B cell (primary cell): ENCODE results near the gene DNASE2. TPM values are rescaled to one million over a fixed set of nuclear protein-coding genes. Genes with fewer than 3 reads are reported as not detected.

Source experiments
- ATAC-seq: fragments of 200-7000 bp; cut with Tn5 transposase; one replicate; pipeline ENCODE4 v1.10.0; 2021; ENCODE audit warnings: low read depth, mild to moderate bottlenecking, moderate number of reproducible peaks, moderate library complexity
- CTCF ChIA-PET: fragments of 350-600 bp; sonication (Branson Sonifier 250); formaldehyde crosslinking; loops from one replicate; lab custom pipeline; 2021; ENCODE audit warnings: antibody characterized with exemption, inconsistent platforms; lab: Charles Lee
- POLR2A ChIA-PET: fragments of 350-600 bp; sonication (Branson Sonifier 250); formaldehyde crosslinking; loops from one replicate; lab custom pipeline; 2021; ENCODE audit warnings: antibody characterized with exemption; lab: Charles Lee
- DNase-seq: peaks from one replicate; pipeline ENCODE4 v3.0.0; 2013
- H2AFZ ChIP-seq: 2 replicates; pipeline ENCODE4 v1.6.1; 2012; ENCODE audit warnings: mild to moderate bottlenecking, low read depth, low read length; ENCODE audit not compliant: insufficient read depth, poor library complexity, severe bottlenecking
- H3K27ac ChIP-seq, 2 donors: 1 replicate in 1 of 2; 2 replicates in 1 of 2; pipeline ENCODE4 v1.5.1; 2012 to 2013; ENCODE audit warnings: low read length in 2 of 2, mild to moderate bottlenecking in 2 of 2, moderate library complexity in 1 of 2
- H3K27me3 ChIP-seq, 4 experiments: fragments of 200-600 bp in 1 of 4; sonication (generic) in 1 of 4; replicated peaks in 1 of 4; 1 replicate in 2 of 4; 2 replicates in 2 of 4; pipeline versions ENCODE4 v1.6.1 to v1.7.0; 2013 to 2016; ENCODE audit warnings: low read length in 3 of 4, mild to moderate bottlenecking in 2 of 4, mixed read lengths in 1 of 4, moderate library complexity in 1 of 4; ENCODE audit not compliant: insufficient read depth in 4 of 4, control insufficient read depth in 3 of 4; ENCODE audit errors: control extremely low read depth in 1 of 4
- H3K36me3 ChIP-seq, 2 experiments: replicated peaks in 1 of 2; 1 replicate in 1 of 2; 2 replicates in 1 of 2; pipeline versions ENCODE4 v1.6.1 to v1.7.1; 2013; ENCODE audit warnings: low read length in 1 of 2; ENCODE audit not compliant: insufficient read depth in 2 of 2, control insufficient read depth in 1 of 2; ENCODE audit errors: control extremely low read depth in 1 of 2, extremely low read depth in 1 of 2
- H3K4me1 ChIP-seq, 2 donors: fragments of 200-600 bp in 1 of 2; sonication (generic) in 1 of 2; 1 replicate in 1 of 2; 2 replicates in 1 of 2; pipeline versions ENCODE4 v1.5.1 to v1.6.1; 2013 to 2017; ENCODE audit warnings: low read length in 2 of 2; ENCODE audit not compliant: control insufficient read depth in 2 of 2, insufficient read depth in 2 of 2
- H3K4me2 ChIP-seq: replicated peaks from 2 replicates; pipeline ENCODE3; 2012; ENCODE audit warnings: mild to moderate bottlenecking, low read depth, low read length; ENCODE audit not compliant: poor library complexity, severe bottlenecking
- H3K4me3 ChIP-seq, 5 experiments: fragments of 200-600 bp in 1 of 5; sonication (generic) in 1 of 5; 1 replicate in 3 of 5; 2 replicates in 2 of 5; pipeline versions ENCODE4 v1.5.1 to v1.7.0; 2011 to 2016; ENCODE audit warnings: low read length in 4 of 5, mild to moderate bottlenecking in 4 of 5, low read depth in 2 of 5, control low read depth in 1 of 5, moderate library complexity in 1 of 5; ENCODE audit not compliant: insufficient read depth in 1 of 5; ENCODE audit errors: control extremely low read depth in 1 of 5, extremely low read depth in 1 of 5
- H3K79me2 ChIP-seq: fragments of 200-600 bp; sonication (generic); one replicate; pipeline ENCODE4 v1.6.0; 2016; ENCODE audit warnings: low read length; ENCODE audit not compliant: control insufficient read depth, insufficient read depth
- H3K9ac ChIP-seq: fragments of 200-600 bp; sonication (generic); 2 replicates; pipeline ENCODE4 v1.6.1; 2017; ENCODE audit warnings: mild to moderate bottlenecking, low read length, moderate library complexity
- H3K9me3 ChIP-seq, 3 donors: one replicate each; pipeline versions ENCODE4 v1.6.1 to v1.7.1; 2013; ENCODE audit warnings: low read length in 2 of 3; ENCODE audit not compliant: control insufficient read depth in 2 of 3, insufficient read depth in 1 of 3; ENCODE audit errors: control extremely low read depth in 1 of 3
- H4K20me1 ChIP-seq: 2 replicates; pipeline ENCODE4 v1.6.0; 2012; ENCODE audit warnings: mild to moderate bottlenecking, low read length; ENCODE audit not compliant: insufficient read depth, control insufficient read depth, poor library complexity, severe bottlenecking
- H3K27ac Mint-ChIP-seq: one replicate; pipeline ENCODE4 v1.8.0; 2021; ENCODE audit warnings: mixed read lengths
- H3K27me3 Mint-ChIP-seq: one replicate; pipeline ENCODE4 v1.8.0; 2021; ENCODE audit warnings: mixed read lengths
- H3K4me1 Mint-ChIP-seq: one replicate; pipeline ENCODE4 v1.8.0; 2021; ENCODE audit warnings: mixed read lengths
- H3K4me3 Mint-ChIP-seq: one replicate; pipeline ENCODE4 v1.8.0; 2021; ENCODE audit warnings: mixed read lengths
- H3K9me3 Mint-ChIP-seq: one replicate; pipeline ENCODE4 v1.8.0; 2022; ENCODE audit warnings: mixed read lengths; ENCODE audit not compliant: insufficient read depth
- EZH2 ChIP-seq: IDR thresholded peaks from 2 replicates; pipeline ENCODE4 v1.6.1; 2012; ENCODE audit warnings: borderline replicate concordance, low read depth, mild to moderate bottlenecking, moderate library complexity, low read length; ENCODE audit not compliant: insufficient read depth, poor library complexity, severe bottlenecking
- WGBS: methylation state at CpG from one replicate; pipeline ENCODE4 v1.1.5; 2013; ENCODE audit warnings: missing lambda C conversion rate; ENCODE audit not compliant: insufficient coverage; 5-methylcytosine and 5-hydroxymethylcytosine counted together
- intact Hi-C: fragments of 100-400 bp; cut with micrococcal nuclease; formaldehyde crosslinking; loops from one replicate; pipeline ENCODE4 v1.10.0; 2022
- polyA plus RNA-seq: library from polyadenylated mRNA; depleted of rRNA; stranded (reverse); fragments of >200 nt; gene quantifications from 2 replicates; pipeline ENCODE4 v1.2.3, GENCODE V29; 2012
- total RNA-seq, 2 donors: library from RNA; stranded (reverse); fragments of 120-200 nt in 1 of 2; gene quantifications; 1 replicate in 1 of 2; 2 replicates in 1 of 2; pipeline versions ENCODE4 v1.2.3 to v1.2.4, GENCODE V29; 2013 to 2022
- TF ChIP-seq, protein P1 (sequence below): fragments of 200-600 bp; IDR thresholded peaks from one replicate; pipeline ENCODE4 v1.8.0; 2022; ENCODE audit warnings: antibody characterized with exemption, mild to moderate bottlenecking

The DNASE2 gene
- total and polyA plus RNA-seq, 2 donors (not counting 1 experiment from before 2014, with no cell fraction given): 24.9 to 26.6 TPM

DNA sequence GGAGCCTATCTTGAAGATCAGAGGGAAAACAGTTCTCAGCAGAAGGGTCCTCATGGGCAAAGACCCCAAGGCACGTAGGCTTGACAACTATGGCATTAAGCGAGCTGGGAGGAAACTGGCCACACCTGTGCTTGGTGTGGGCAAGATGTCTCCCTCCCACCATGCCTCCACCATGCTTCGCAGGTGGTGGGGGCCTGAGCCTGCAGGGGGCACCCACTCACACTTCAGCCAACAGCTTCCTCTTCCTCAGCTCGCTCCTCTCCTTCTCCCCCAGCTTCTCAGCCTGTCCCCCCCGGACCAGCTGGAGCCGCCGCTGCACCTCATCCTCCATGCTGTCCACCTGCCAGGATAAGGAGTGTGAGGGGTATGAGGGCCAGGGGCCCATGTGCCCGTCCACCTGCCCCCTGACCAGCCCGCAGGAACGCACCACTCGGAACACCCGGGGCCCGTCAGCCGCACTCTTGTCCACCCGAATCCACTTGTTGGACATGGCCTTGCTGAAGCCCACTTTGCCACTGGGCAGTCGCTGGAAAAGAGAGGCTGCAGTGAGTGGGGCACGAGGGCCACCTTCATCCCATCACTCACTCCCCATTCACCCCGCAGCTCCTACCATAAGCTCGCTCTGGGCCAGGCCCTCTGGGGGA lies 48.9 kb upstream of the DNASE2 start:
- Histone ChIP-seq H3K27me3 (no peaks in the 10 kb centered on the region), H3K4me3 (no peak overlapping the region), H3K4me1 (peaks cover 14 to 21% of the 10 kb centered on the region in 2 donors), H3K9me3 (no peaks in the 10 kb centered on the region), H2AFZ (no peak overlapping the region), H3K27ac (no peak overlapping the region), H3K9ac (no peak overlapping the region), H3K4me2 (no peak overlapping the region), H3K79me2 (peaks cover 60% of the 10 kb centered on the region), H3K36me3 (peaks cover 5 to 43% of the 10 kb centered on the region in 2 experiments), H4K20me1 (peaks cover 29% of the 10 kb centered on the region)
- TF ChIP-seq, protein P1, sequence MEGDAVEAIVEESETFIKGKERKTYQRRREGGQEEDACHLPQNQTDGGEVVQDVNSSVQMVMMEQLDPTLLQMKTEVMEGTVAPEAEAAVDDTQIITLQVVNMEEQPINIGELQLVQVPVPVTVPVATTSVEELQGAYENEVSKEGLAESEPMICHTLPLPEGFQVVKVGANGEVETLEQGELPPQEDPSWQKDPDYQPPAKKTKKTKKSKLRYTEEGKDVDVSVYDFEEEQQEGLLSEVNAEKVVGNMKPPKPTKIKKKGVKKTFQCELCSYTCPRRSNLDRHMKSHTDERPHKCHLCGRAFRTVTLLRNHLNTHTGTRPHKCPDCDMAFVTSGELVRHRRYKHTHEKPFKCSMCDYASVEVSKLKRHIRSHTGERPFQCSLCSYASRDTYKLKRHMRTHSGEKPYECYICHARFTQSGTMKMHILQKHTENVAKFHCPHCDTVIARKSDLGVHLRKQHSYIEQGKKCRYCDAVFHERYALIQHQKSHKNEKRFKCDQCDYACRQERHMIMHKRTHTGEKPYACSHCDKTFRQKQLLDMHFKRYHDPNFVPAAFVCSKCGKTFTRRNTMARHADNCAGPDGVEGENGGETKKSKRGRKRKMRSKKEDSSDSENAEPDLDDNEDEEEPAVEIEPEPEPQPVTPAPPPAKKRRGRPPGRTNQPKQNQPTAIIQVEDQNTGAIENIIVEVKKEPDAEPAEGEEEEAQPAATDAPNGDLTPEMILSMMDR: no peak
- TF ChIP-seq EZH2: no peak
- POLR2A ChIA-PET: no interaction called here
- H3K4me1 Mint-ChIP-seq: peaks cover 24% of the 10 kb centered on the region
- no peak overlapping the region for H3K27ac Mint-ChIP-seq
- DNase-seq: peak; percentile 20
- intact Hi-C loops: no loop called here
- 83% methylated on average over 10 of the region's 19 CpGs for WGBS
- H3K4me3 Mint-ChIP-seq: no peak overlapping the region
- no peaks in the 10 kb centered on the region for H3K27me3 Mint-ChIP-seq
- no peak for ATAC-seq
- H3K9me3 Mint-ChIP-seq: no peaks in the 10 kb centered on the region
- CTCF ChIA-PET: no interaction called here

DNA sequence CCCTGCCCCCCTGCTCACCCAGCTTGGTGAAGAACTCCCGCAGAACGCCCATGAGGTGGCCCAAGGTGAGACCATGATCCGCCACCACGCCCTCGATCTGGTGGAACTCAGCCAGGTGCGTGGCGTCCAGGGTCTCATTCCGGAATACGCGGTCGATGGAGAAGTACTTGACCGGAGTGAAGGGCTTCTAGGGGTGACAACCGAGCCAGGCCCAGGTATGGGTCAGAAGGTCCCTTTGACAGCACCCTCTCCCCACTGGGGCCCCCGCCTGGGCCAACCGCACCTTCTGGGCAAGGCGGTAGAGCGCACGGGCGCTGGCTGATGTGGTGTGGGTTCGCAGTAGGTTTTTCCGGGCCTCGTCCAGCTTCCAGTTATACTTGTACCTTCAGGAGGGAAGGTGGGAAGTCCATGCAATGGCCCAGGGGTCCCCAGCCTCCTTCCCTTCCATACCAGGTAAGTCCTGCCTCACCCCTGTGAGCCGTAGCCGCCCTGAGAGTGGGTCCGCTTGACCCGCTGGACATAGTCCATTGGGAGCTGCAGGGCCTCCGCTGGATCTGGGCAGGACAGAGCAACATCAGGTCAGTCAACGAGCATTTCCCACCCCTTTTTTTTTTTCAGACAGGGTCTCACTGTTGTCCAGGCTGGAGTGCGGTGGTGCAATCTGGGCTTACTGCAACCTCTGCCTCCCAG lies 43.5 kb upstream of the DNASE2 start:
- Mint-ChIP-seq H3K4me1 (peaks cover 3% of the 10 kb centered on the region), H3K27me3 (no peaks in the 10 kb centered on the region), H3K9me3 (no peaks in the 10 kb centered on the region), H3K4me3 (no peak overlapping the region), H3K27ac (no peak overlapping the region)
- DNase-seq (no peak), ATAC-seq (no peak)
- ChIA-PET POLR2A (interaction anchor here (0.6 to 1.2 kb wide), 2 partner anchors 9 kb away, joined by 4 to 6 read pairs; partner anchors contain the start of gene FARSA), CTCF (interaction anchor here (0.8 kb wide), 1 partner anchor 41 kb away, joined by 3 read pairs; no protein-coding TSS in a partner anchor)
- H4K20me1 ChIP-seq: peaks cover 21% of the 10 kb centered on the region
- no peaks in the 10 kb centered on the region for H3K9me3 ChIP-seq
- H3K4me3 ChIP-seq: no peak overlapping the region
- no peak overlapping the region for H3K27ac ChIP-seq
- no peaks in the 10 kb centered on the region for H3K4me1 ChIP-seq
- TF ChIP-seq, protein P1: no peak
- no peak for TF ChIP-seq EZH2
- peaks cover 14% of the 10 kb centered on the region for H3K79me2 ChIP-seq
- peaks cover 2 to 64% of the 10 kb centered on the region in 2 experiments for H3K36me3 ChIP-seq
- H3K4me2 ChIP-seq: no peak overlapping the region
- no peak overlapping the region for H2AFZ ChIP-seq
- no peak overlapping the region for H3K9ac ChIP-seq
- WGBS: 98% methylated on average over 25 of the region's 29 CpGs
- no peaks in the 10 kb centered on the region for H3K27me3 ChIP-seq
- intact Hi-C loops: no loop called here
